Pancreas (tissue), 10 donors: ENCODE results near the gene MAPKAP1. TPM values are rescaled to one million over a fixed set of nuclear protein-coding genes. Genes with fewer than 3 reads are reported as not detected.

ENCODE experiments used
- ATAC-seq, 4 donors: fragments of 200-7000 bp; cut with Tn5 transposase; one replicate each; pipeline versions ENCODE4 v1.8.0 to v1.9.1; 2020; ENCODE audit warnings: mild to moderate bottlenecking in 4 of 4, moderate library complexity in 4 of 4
- DNase-seq, 6 donors: peaks; one replicate each; pipeline ENCODE4 v3.0.0-alpha.2; 2020
- FAIRE-seq: peaks from 2 replicates; lab custom pipeline; 2012; peaks lifted over from hg19 to GRCh38; lab: Jason Lieb, UNC
- H3K27ac ChIP-seq, 4 donors: fragments of 200-600 bp; sonication (generic); 1 replicate in 3 of 4; 2 replicates in 1 of 4; pipeline versions ENCODE4 v1.5.0 to v1.8.0; 2020
- H3K27me3 ChIP-seq, 4 donors: fragments of 200-600 bp; one replicate each; pipeline ENCODE4 v1.8.0; 2021
- H3K36me3 ChIP-seq, 3 donors: fragments of 200-600 bp; sonication (generic) in 1 of 3; one replicate each; pipeline versions ENCODE4 v1.5.0 to v1.8.0; 2020 to 2021
- H3K4me1 ChIP-seq, 3 donors: fragments of 200-600 bp; one replicate each; pipeline ENCODE4 v1.8.0; 2021
- H3K4me3 ChIP-seq, 4 donors: fragments of 200-600 bp; sonication (generic) in 2 of 4; one replicate each; pipeline versions ENCODE4 v1.5.0 to v1.8.0; 2020 to 2021
- H3K9me3 ChIP-seq, 4 donors: fragments of 200-600 bp; one replicate each; pipeline ENCODE4 v1.8.0; 2021
- CTCF ChIP-seq, 4 donors: fragments of 200-600 bp; sonication (generic) in 3 of 4; IDR thresholded peaks; one replicate each; pipeline versions ENCODE4 v1.5.0 to v1.8.0; 2021; ENCODE audit warnings: antibody characterized with exemption in 4 of 4
- WGBS, 2 donors: extraction: QIAGEN DNeasy Blood & Tissue Kit; methylation state at CpG; one replicate each; pipeline ENCODE4 v1.1.7; 2013; 5-methylcytosine and 5-hydroxymethylcytosine counted together
- intact Hi-C, 3 donors: fragments of 100-400 bp; cut with DNase I; formaldehyde crosslinking; loops; one replicate each; pipeline versions ENCODE4 v1.11.1 to v1.14.2; 2022
- polyA plus RNA-seq, 2 donors: library from polyadenylated mRNA; stranded (reverse); fragments of 200-250 nt; gene quantifications; one replicate each; pipeline ENCODE4 v1.2.3, GENCODE V29; 2013
- total RNA-seq, 6 donors: library from RNA; stranded (reverse); fragmentation: NEBNext Ultra II Directional in 4 of 6; extraction: Animal tissue kit (Norgen Biotek cat#: 25700) in 4 of 6; gene quantifications; one replicate each; pipeline versions ENCODE4 v1.2.1 to v1.2.4, GENCODE V29; 2021 to 2023
- donor health status: healthy with polysubstance abuse.
- donor health status: DM: no; HTN: no; CAD: no; lungs with moderate emphysema.
- donor health status: DM: no; HTN: no; CAD: no.
- donor health status: control.
- donor health status: control.
- donor health status: Bipolar disorder and iron deficiency.
- donor health status: DM: yes; HTN: yes; CAD: no.
- donor health status: DM: no; HTN: no; CAD: no.
- donor health status: DM: no; HTN: no; CAD: no.
- donor health status: DM: yes; HTN: yes; CAD: no.

Gene MAPKAP1
- total and polyA plus RNA-seq, 8 donors: 18.7 to 42.0 (median 30.4) TPM

- 95 to 97% methylated on average over 4 of the region's 4 CpGs for WGBS, 2 donors
- no peaks in the 10 kb centered on the region for H3K27me3 ChIP-seq
- no peaks in the 10 kb centered on the region for H3K36me3 ChIP-seq
- FAIRE-seq (no peak), ATAC-seq (no peak), DNase-seq (no peak)
- H3K9me3 ChIP-seq: no peaks in the 10 kb centered on the region
- TF ChIP-seq CTCF (IDR thresholded peaks at IDR 0.05): no peak
- H3K4me1 ChIP-seq: no peaks in the 10 kb centered on the region
- H3K4me3 ChIP-seq: no peak overlapping the region
- intact Hi-C loops: no loop called here
- no peak overlapping the region for H3K27ac ChIP-seq
Observed at GRCh38 chr9:125613141-125613540, 93.9 kb downstream of the MAPKAP1 start.

- no peaks in the 10 kb centered on the region for H3K4me1 ChIP-seq
- no peak for TF ChIP-seq CTCF (IDR thresholded peaks at IDR 0.05)
- H3K4me3 ChIP-seq: no peak overlapping the region
- ATAC-seq (no peak), FAIRE-seq (no peak), DNase-seq (no peak)
- no peaks in the 10 kb centered on the region for H3K9me3 ChIP-seq
- H3K27me3 ChIP-seq: no peaks in the 10 kb centered on the region
- intact Hi-C loops: no loop called here
- H3K27ac ChIP-seq: no peak overlapping the region
- H3K36me3 ChIP-seq: no peaks in the 10 kb centered on the region
Observed at GRCh38 chr9:125612616-125613015, 94.4 kb downstream of the MAPKAP1 start.

GRCh38 chr9:125611121-125611765 lies 95.8 kb downstream of the MAPKAP1 start:
- DNase-seq: no peak
- no peak for FAIRE-seq

GRCh38 chr9:125609744-125610143 lies 97.3 kb downstream of the MAPKAP1 start:
- Histone ChIP-seq H3K36me3 (no peaks in the 10 kb centered on the region), H3K4me1 (no peaks in the 10 kb centered on the region), H3K27ac (no peak overlapping the region), H3K9me3 (no peaks in the 10 kb centered on the region), H3K4me3 (no peak overlapping the region), H3K27me3 (no peaks in the 10 kb centered on the region)
- ATAC-seq (no peak), FAIRE-seq (no peak), DNase-seq (no peak)
- TF ChIP-seq CTCF (IDR thresholded peaks at IDR 0.05): no peak
- intact Hi-C loops: no loop called here
- 89 to 96% methylated on average over 1 of the region's 1 CpG for WGBS, 2 donors

More at GRCh38 chr9:125611121-125611765, 95.8 kb downstream of the MAPKAP1 start:
- WGBS, 2 donors: 97 to 98% methylated on average over 2 of the region's 2 CpGs
- no peak for TF ChIP-seq CTCF (IDR thresholded peaks at IDR 0.05)
- intact Hi-C loops: no loop called here
- Histone ChIP-seq H3K9me3 (no peaks in the 10 kb centered on the region), H3K36me3 (no peaks in the 10 kb centered on the region), H3K4me1 (no peaks in the 10 kb centered on the region), H3K27me3 (no peaks in the 10 kb centered on the region), H3K4me3 (no peak overlapping the region), H3K27ac (no peak overlapping the region)
- ATAC-seq: no peak

GRCh38 chr9:125608489-125609224 lies 98.4 kb downstream of the MAPKAP1 start:
- TF ChIP-seq CTCF (IDR thresholded peaks at IDR 0.05): no peak
- FAIRE-seq: no peak
- no peaks in the 10 kb centered on the region for H3K4me1 ChIP-seq
- ATAC-seq: no peak
- no peak overlapping the region for H3K4me3 ChIP-seq
- no peak overlapping the region for H3K27ac ChIP-seq
- no peaks in the 10 kb centered on the region for H3K36me3 ChIP-seq
- no peak for DNase-seq
- 81 to 87% methylated on average over 10 of the region's 10 CpGs for WGBS, 2 donors
- H3K9me3 ChIP-seq: no peaks in the 10 kb centered on the region
- no peaks in the 10 kb centered on the region for H3K27me3 ChIP-seq
- intact Hi-C loops: no loop called here
